ENCODE data around the gene LINC01488. TPM values are rescaled to one million over a fixed set of nuclear protein-coding genes. Genes with fewer than 3 reads are reported as not detected.

The LINC01488 gene
- total and polyA plus RNA-seq, 10 of the 15 experiments (the other 5 are each of a cell fraction or from before 2014, with no cell fraction given), result not detected

- TF ChIP-seq SMAD1 (IDR thresholded peaks at IDR 0.05; ENCODE audit: low read depth, partially characterized antibody) (no peak), TAF1 (IDR thresholded peaks at IDR 0.05; ENCODE audit: borderline replicate concordance, low read depth, low read length) (no peak), MYC (IDR thresholded peaks at IDR 0.05; ENCODE audit: insufficient read depth, insufficient read length, insufficient replicate concordance, low read length, severe bottlenecking) (no peak)
Measured at GRCh38 chr11:69521457-69521856, 40.0 kb downstream of the LINC01488 start (continued).

- WGBS (ENCODE audit: insufficient coverage, insufficient replicate concordance, low lambda C conversion rate, missing lambda C conversion rate), result 25% methylated on average over 3 of the region's 3 CpGs
- Histone ChIP-seq H3K79me2 (ENCODE audit: control insufficient read depth, insufficient read depth, low read length) (no peaks in the 10 kb centered on the region), H3K27me3 (replicated peaks in 1 of 2; ENCODE audit: control insufficient read depth in 2 of 2, insufficient read depth in 2 of 2, low read length in 1 of 2) (peaks cover 0 to 2% of the 10 kb centered on the region in 2 experiments; a peak in 2 of 4 replicates), H3K4me2 (ENCODE audit: control insufficient read depth, insufficient read depth) (no peak overlapping the region), H3K36me3 (ENCODE audit: control insufficient read depth in 2 of 2, insufficient read depth in 2 of 2, low read length in 1 of 2) (no peaks in the 10 kb centered on the region), H3K9ac (ENCODE audit: control insufficient read depth, insufficient read depth, low read length) (no peak overlapping the region), H3K9me3 (replicated peaks; ENCODE audit: control insufficient read depth, insufficient read depth, low read length) (no peaks in the 10 kb centered on the region; the same call in 2 of the 3 replicates), H3K4me3 (no peak overlapping the region), H4K20me1 (ENCODE audit: control insufficient read depth, insufficient read depth) (no peaks in the 10 kb centered on the region), H3K4me1 (ENCODE audit: control insufficient read depth, insufficient read depth, low read length) (no peaks in the 10 kb centered on the region), H3K27ac (ENCODE audit: control insufficient read depth, insufficient read depth) (no peak overlapping the region), H2AFZ (ENCODE audit: control insufficient read depth, low read depth, low read length) (no peak overlapping the region)
- in situ Hi-C loops (cut with MboI), result no loop called here
- ChIA-PET CTCF (no interaction called here), POLR2A (no interaction called here), RAD21 (ENCODE audit: unreplicated experiment) (no interaction called here), SMC1A (ENCODE audit: uncharacterized antibody, unreplicated experiment) (interaction anchor here (0.8 kb wide), 1 partner anchor 57 kb away, joined by 3 read pairs; no protein-coding TSS in a partner anchor)
- FAIRE-seq (no peak), ATAC-seq (no peak), DNase-seq (ENCODE audit: low read depth, low spot score) (no peak)
- intact Hi-C loops (cut with micrococcal nuclease; ENCODE audit: unreplicated experiment), result no loop called here
- no TSS peak for BruUV-seq (replicated peaks)
- TF ChIP-seq BHLHE40 (IDR thresholded peaks at IDR 0.05; ENCODE audit: borderline replicate concordance in 1 of 2, low read depth in 2 of 2, low read length in 1 of 2), result no peak
- no peak for TF ChIP-seq SMAD5 (IDR thresholded peaks at IDR 0.05; ENCODE audit: low read depth)
- no peak for TF ChIP-seq HDGF (IDR thresholded peaks at IDR 0.05)
- TF ChIP-seq TCF7 (IDR thresholded peaks at IDR 0.05; ENCODE audit: borderline replicate concordance), result no peak
- no peak for TF ChIP-seq ATF3 (IDR thresholded peaks at IDR 0.05; ENCODE audit: borderline replicate concordance, extremely low read depth, low read depth, low read length)
- no peak for TF ChIP-seq NFIC (IDR thresholded peaks at IDR 0.05; ENCODE audit: low read depth, low read length)
- TF ChIP-seq NBN (IDR thresholded peaks at IDR 0.05), result no peak
- no peak for TF ChIP-seq PRDM15 (CRISPR knock-in tag; IDR thresholded peaks at IDR 0.05)
- no peak for TF ChIP-seq ELK1 (IDR thresholded peaks at IDR 0.05; ENCODE audit: low read depth, low read length)
- no peak for TF ChIP-seq ESRRA (IDR thresholded peaks at IDR 0.05; ENCODE audit: low read length)
- no peak for TF ChIP-seq SP1 (IDR thresholded peaks at IDR 0.05; ENCODE audit: low read depth, low read length)
- no peak for TF ChIP-seq YBX1 (IDR thresholded peaks at IDR 0.05)
- TF ChIP-seq RCOR1 (conservative IDR thresholded peaks at IDR 0.05; ENCODE audit: low read depth, low read length), result no peak
- TF ChIP-seq E2F4 (IDR thresholded peaks at IDR 0.05; ENCODE audit: low read depth, low read length), result no peak
- no peak for TF ChIP-seq CEBPB (IDR thresholded peaks at IDR 0.05; ENCODE audit: borderline replicate concordance in 1 of 2, low read depth in 2 of 2, low read length in 2 of 2)
- no peak for TF ChIP-seq HCFC1 (IDR thresholded peaks at IDR 0.05; ENCODE audit: low read length)
Measured at GRCh38 chr11:69523453-69523852, 42.0 kb downstream of the LINC01488 start.
